Measurements from ENCODE around the gene OR51A4.

GRCh38 chr11:4991060-4991459, 43.7 kb upstream of the OR51A4 start:
- TF ChIP-seq, protein P1, sequence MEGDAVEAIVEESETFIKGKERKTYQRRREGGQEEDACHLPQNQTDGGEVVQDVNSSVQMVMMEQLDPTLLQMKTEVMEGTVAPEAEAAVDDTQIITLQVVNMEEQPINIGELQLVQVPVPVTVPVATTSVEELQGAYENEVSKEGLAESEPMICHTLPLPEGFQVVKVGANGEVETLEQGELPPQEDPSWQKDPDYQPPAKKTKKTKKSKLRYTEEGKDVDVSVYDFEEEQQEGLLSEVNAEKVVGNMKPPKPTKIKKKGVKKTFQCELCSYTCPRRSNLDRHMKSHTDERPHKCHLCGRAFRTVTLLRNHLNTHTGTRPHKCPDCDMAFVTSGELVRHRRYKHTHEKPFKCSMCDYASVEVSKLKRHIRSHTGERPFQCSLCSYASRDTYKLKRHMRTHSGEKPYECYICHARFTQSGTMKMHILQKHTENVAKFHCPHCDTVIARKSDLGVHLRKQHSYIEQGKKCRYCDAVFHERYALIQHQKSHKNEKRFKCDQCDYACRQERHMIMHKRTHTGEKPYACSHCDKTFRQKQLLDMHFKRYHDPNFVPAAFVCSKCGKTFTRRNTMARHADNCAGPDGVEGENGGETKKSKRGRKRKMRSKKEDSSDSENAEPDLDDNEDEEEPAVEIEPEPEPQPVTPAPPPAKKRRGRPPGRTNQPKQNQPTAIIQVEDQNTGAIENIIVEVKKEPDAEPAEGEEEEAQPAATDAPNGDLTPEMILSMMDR (IDR thresholded peaks at IDR 0.05), result no peak
- no peak for TF ChIP-seq POLR2A (IDR thresholded peaks at IDR 0.05)

Measured in stomach (tissue), 4 donors.